Measurements from ENCODE around the gene KRTAP5-6. TPM values are rescaled to one million over a fixed set of nuclear protein-coding genes. Genes with fewer than 3 reads are reported as not detected.

The KRTAP5-6 gene
- total and polyA plus RNA-seq, 12 donors = not detected

DNA sequence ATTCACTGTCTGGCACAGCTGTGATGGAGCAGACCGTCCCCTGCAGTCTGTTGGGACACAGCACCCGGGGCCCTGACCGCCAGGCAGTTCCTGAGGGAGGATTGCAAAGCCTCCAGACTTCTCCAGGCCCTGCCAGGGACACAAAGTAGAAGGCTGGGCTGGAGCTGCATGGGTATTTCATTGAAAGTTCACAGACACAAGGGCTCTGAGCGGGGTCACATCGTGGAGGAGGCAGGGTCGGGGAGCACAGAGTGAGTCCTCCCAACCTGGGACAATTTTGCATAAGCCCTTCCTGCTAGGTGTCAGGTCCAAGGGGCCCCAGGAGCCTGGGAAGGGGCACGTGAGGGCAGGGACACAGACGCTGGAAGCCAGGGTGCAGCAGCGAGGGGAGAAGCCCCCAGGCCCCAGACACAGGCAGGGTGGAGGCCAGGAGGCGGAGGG is 37.7 kb downstream of the KRTAP5-6 start:
- WGBS, 2 donors = 53 to 57% methylated on average over 10 of the region's 10 CpGs
- H3K4me3 ChIP-seq = no peak overlapping the region
- H3K27ac ChIP-seq = no peak overlapping the region
- TF ChIP-seq, protein P1, sequence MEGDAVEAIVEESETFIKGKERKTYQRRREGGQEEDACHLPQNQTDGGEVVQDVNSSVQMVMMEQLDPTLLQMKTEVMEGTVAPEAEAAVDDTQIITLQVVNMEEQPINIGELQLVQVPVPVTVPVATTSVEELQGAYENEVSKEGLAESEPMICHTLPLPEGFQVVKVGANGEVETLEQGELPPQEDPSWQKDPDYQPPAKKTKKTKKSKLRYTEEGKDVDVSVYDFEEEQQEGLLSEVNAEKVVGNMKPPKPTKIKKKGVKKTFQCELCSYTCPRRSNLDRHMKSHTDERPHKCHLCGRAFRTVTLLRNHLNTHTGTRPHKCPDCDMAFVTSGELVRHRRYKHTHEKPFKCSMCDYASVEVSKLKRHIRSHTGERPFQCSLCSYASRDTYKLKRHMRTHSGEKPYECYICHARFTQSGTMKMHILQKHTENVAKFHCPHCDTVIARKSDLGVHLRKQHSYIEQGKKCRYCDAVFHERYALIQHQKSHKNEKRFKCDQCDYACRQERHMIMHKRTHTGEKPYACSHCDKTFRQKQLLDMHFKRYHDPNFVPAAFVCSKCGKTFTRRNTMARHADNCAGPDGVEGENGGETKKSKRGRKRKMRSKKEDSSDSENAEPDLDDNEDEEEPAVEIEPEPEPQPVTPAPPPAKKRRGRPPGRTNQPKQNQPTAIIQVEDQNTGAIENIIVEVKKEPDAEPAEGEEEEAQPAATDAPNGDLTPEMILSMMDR (IDR thresholded peaks at IDR 0.05) = no peak
- ATAC-seq = no peak
- H3K4me1 ChIP-seq = no peaks in the 10 kb centered on the region
- H3K9me3 ChIP-seq = peaks cover 0 to 24% (median 0%) of the 10 kb centered on the region in 11 donors
- no peak for DNase-seq
- intact Hi-C loops (cut with DNase I) = no loop called here
- no peaks in the 10 kb centered on the region for H3K36me3 ChIP-seq
- H3K27me3 ChIP-seq = peaks cover 5 to 94% (median 62%) of the 10 kb centered on the region in 7 donors

DNA sequence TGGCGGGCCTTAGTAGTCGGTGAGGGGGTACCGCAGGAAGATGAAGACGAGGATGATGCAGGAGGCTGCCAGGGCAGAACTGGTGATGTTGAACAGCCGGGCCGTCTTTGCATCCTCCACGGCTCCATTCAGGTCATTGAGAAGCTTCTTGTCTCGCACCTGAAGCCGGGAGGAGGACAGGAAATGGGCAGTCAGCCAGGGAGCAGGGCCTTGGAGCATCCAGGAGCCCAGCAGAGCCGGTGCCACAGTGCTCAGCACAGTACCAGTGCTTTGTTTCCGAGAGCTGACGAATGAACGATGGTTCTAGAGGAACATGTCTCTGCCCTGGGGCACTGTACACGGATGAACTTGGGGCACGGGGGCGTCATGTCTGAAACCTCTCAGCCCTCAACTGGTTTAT is 38.3 kb downstream of the KRTAP5-6 start:
- Histone ChIP-seq H3K4me1 (no peaks in the 10 kb centered on the region), H3K27me3 (peaks cover 5 to 95% (median 56%) of the 10 kb centered on the region in 7 donors), H3K27ac (no peak overlapping the region), H3K9me3 (peaks cover 0 to 24% (median 0%) of the 10 kb centered on the region in 11 donors), H3K4me3 (no peak overlapping the region), H3K36me3 (no peaks in the 10 kb centered on the region)
- no peak for DNase-seq
- 76 to 78% methylated on average over 16 of the region's 16 CpGs for WGBS, 2 donors
- no peak for ATAC-seq
- intact Hi-C loops (cut with DNase I) = no loop called here
- TF ChIP-seq, protein P1 (IDR thresholded peaks at IDR 0.05) = no peak

DNA sequence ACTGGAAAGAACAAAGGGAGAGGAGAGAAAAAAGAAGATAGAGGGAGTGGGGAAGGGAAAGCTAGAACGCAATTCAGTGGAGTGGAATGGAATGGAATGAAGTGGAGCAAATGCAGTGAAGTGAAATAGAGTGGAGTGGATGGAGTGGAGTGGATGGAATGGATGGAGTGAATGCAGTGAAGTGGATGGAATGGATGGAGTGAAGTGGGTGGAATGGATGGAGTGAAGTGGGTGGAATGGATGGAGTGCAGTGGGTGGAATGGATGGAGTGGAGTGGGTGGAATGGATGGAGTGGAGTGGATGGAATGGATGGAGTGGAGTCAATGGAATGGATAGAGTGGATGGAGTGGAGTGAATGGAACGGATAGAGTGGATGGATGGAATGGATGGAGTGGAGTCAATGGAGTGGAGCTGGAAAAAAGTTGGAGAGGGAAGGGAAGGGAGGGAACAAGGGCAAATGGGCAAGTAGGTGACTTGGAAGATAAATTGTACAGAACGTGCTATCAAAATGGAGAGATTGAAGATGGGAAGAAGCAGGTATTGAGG is 39.5 kb downstream of the KRTAP5-6 start:
- no peak overlapping the region for H3K27ac ChIP-seq
- intact Hi-C loops (cut with DNase I) = no loop called here
- no peaks in the 10 kb centered on the region for H3K36me3 ChIP-seq
- DNase-seq = no peak
- H3K4me1 ChIP-seq = no peaks in the 10 kb centered on the region
- peaks cover 5 to 87% (median 53%) of the 10 kb centered on the region in 7 donors for H3K27me3 ChIP-seq
- TF ChIP-seq, protein P1 (IDR thresholded peaks at IDR 0.05) = no peak
- H3K9me3 ChIP-seq = peaks cover 0 to 24% (median 0%) of the 10 kb centered on the region in 11 donors
- H3K4me3 ChIP-seq = no peak overlapping the region
- no peak for ATAC-seq
- WGBS, 2 donors = 61 to 62% methylated on average over 3 of the region's 3 CpGs

DNA sequence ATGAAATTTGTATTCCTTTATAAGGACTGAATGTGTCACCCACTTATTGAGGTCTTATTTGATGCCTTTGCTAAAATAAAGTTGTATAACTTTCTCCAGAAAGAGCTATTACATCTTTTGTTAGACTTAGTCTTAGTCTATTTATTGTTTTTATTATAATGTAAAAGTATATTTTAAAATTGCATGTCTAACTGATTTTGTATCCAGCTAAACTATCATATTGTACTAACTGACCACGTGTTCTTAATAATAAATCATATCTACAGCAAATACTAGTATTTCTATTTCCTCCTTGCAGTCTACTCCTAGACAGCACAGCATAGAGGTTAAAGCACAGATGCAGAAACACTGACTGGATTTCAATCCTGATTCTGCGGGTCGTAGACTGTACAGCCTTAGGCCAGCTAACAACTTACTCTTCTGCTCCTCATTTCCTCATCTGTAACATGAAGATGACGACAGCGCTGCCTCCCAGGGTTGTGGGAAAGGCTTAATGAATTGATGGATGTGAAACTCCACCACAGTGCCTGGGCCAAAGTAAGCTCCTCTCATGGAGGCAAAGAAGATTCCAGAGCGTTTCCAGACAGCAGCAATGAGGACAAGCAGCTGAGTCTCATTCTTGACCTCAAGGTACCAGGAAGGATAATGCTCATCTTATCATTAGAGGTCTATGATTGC is 40.2 kb downstream of the KRTAP5-6 start:
- Histone ChIP-seq H3K4me1 (no peaks in the 10 kb centered on the region), H3K27me3 (peaks cover 5 to 80% (median 47%) of the 10 kb centered on the region in 7 donors), H3K4me3 (no peak overlapping the region), H3K9me3 (peaks cover 0 to 24% (median 0%) of the 10 kb centered on the region in 11 donors), H3K27ac (no peak overlapping the region), H3K36me3 (no peaks in the 10 kb centered on the region)
- DNase-seq = no peak
- TF ChIP-seq, protein P1 (IDR thresholded peaks at IDR 0.05) = no peak
- WGBS, 2 donors = 83 to 88% methylated on average over 6 of the region's 6 CpGs
- intact Hi-C loops (cut with DNase I) = no loop called here
- no peak for ATAC-seq
